ENCODE measurements around the gene INIP.

DNA sequence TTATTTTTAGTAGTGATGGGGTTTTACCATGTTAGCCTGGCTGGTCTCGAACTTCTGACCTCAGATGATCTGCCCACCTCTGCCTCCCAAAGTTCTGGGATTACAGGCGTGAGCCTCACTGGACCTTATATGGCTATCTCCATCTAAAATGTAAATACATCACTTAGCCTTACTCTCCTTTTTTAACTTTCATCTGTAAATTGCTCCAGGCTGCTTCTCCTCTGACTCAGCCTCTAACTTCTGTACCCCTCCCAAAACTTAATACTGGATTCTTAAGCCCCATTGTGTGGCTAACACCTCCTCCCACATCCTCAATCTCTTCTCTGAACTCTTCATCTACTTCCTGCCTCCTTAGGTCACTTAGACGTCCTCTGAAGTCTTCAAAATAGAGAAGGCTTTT lies 36.7 kb upstream of the INIP start:
- TF ChIP-seq, protein P1, sequence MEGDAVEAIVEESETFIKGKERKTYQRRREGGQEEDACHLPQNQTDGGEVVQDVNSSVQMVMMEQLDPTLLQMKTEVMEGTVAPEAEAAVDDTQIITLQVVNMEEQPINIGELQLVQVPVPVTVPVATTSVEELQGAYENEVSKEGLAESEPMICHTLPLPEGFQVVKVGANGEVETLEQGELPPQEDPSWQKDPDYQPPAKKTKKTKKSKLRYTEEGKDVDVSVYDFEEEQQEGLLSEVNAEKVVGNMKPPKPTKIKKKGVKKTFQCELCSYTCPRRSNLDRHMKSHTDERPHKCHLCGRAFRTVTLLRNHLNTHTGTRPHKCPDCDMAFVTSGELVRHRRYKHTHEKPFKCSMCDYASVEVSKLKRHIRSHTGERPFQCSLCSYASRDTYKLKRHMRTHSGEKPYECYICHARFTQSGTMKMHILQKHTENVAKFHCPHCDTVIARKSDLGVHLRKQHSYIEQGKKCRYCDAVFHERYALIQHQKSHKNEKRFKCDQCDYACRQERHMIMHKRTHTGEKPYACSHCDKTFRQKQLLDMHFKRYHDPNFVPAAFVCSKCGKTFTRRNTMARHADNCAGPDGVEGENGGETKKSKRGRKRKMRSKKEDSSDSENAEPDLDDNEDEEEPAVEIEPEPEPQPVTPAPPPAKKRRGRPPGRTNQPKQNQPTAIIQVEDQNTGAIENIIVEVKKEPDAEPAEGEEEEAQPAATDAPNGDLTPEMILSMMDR (conservative IDR thresholded peaks at IDR 0.05; ENCODE audit: low read depth in 2 of 2): no peak
- TF ChIP-seq POLR2AphosphoS5 (IDR thresholded peaks at IDR 0.05; ENCODE audit: low read depth) (no peak), EZH2phosphoT487 (IDR thresholded peaks at IDR 0.05; ENCODE audit: unreplicated experiment) (no peak), EZH2 (IDR thresholded peaks at IDR 0.05; ENCODE audit: low read depth, unreplicated experiment) (no peak), CREB1 (CRISPR knock-in tag; IDR thresholded peaks at IDR 0.05; ENCODE audit: low read depth) (no peak), NANOG (IDR thresholded peaks at IDR 0.05; ENCODE audit: borderline replicate concordance) (no peak), ZNF114 (CRISPR knock-in tag; IDR thresholded peaks at IDR 0.05) (no peak)
- TF ChIP-seq, protein P2, sequence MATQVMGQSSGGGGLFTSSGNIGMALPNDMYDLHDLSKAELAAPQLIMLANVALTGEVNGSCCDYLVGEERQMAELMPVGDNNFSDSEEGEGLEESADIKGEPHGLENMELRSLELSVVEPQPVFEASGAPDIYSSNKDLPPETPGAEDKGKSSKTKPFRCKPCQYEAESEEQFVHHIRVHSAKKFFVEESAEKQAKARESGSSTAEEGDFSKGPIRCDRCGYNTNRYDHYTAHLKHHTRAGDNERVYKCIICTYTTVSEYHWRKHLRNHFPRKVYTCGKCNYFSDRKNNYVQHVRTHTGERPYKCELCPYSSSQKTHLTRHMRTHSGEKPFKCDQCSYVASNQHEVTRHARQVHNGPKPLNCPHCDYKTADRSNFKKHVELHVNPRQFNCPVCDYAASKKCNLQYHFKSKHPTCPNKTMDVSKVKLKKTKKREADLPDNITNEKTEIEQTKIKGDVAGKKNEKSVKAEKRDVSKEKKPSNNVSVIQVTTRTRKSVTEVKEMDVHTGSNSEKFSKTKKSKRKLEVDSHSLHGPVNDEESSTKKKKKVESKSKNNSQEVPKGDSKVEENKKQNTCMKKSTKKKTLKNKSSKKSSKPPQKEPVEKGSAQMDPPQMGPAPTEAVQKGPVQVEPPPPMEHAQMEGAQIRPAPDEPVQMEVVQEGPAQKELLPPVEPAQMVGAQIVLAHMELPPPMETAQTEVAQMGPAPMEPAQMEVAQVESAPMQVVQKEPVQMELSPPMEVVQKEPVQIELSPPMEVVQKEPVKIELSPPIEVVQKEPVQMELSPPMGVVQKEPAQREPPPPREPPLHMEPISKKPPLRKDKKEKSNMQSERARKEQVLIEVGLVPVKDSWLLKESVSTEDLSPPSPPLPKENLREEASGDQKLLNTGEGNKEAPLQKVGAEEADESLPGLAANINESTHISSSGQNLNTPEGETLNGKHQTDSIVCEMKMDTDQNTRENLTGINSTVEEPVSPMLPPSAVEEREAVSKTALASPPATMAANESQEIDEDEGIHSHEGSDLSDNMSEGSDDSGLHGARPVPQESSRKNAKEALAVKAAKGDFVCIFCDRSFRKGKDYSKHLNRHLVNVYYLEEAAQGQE (IDR thresholded peaks at IDR 0.05; ENCODE audit: unreplicated experiment): no peak

All from GM23338 (cell line).